HG02642 (cell line): ENCODE data around the gene CTTN.
"Not testable (repeated sequence)": the region's sequence is repeated elsewhere in the genome, so short reads cannot be mapped to it uniquely, and the experiment has no call there.

Experiments
- ATAC-seq: cut with Tn5 transposase; IDR thresholded peaks from one replicate; pipeline ENCODE4 v1.9.1; 2021; ENCODE audit warnings: mild to moderate bottlenecking; ENCODE audit not compliant: unreplicated experiment, poor library complexity

Gene CTTN

DNA sequence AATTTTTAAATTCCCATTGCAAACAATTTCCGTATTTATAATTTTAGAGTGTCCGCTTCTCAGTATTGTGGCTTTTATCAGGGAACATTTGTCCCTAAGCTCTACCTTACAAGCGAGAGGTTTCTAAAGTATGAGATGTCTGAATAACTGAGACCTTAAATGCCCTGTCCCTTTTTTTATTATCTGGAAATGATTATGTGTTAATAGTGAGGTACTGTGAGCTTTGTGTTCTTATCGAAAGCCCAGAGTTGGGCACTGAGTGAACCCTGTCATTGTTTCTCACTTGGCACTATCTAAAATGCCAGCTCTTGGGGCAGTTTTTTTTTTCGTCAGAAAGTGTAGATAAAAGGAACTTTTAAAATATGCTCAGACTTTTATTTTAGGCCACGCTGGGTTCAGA, 9.5 kb downstream of the CTTN start:
- no peak for ATAC-seq

DNA sequence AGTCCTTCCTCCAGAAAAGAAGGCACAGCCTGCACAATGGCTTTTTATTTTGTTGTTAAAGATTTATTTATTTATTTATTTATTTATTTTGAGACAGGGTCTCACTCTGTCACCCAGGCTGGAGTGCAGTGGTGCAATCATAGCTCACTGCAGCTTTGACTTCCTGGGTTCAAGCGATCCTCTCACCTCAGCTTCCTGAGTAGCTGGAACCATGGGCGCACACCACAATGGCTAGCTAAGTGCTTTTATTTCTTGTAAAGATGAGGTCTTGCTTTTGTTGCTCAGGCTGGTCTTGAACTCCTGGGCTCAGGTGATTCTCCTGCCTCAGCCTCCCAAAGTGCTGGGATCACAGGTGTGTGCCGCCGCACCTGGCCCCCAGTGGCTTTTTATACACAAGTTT, 10.0 kb downstream of the CTTN start:
- not testable (repeated sequence) for ATAC-seq

DNA sequence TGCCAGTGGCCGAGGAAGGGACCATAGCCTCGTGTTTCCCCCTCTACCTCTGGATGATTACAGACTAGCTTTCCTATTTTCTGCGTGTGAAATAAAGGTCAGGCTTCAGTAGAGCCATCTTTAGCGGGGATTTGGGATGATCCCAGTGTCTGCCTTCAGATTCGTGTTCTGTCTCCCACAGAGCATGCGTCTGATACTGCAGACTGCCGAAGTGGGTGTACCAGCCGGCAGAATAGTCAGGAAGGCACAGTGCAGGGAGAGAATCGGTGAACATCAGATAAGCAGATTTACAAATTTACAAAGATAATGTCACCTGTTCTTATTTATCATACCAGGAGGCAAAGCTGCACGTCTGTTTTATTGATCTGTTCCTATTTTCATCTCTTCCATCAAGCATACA, 11.1 kb downstream of the CTTN start:
- ATAC-seq: no peak

DNA sequence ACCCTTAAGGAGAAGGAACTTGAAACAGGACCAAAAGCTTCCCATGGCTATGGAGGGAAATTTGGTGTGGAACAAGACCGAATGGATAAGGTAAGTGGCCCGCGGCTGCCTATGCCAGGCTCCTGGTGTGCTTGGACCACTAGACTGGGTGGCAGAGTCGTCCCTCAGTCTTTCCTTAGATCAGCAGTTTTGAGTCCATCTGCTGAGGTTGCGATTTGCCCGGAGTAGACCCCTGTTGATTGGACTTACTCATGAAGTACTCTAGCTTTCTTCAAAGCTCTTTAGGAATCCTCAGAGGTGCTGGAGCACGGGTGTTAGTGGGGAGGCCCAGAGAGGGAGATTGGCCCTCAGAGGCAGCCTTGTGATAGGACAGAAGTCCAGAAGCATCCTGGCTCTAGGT, 11.5 kb downstream of the CTTN start:
- no peak for ATAC-seq

DNA sequence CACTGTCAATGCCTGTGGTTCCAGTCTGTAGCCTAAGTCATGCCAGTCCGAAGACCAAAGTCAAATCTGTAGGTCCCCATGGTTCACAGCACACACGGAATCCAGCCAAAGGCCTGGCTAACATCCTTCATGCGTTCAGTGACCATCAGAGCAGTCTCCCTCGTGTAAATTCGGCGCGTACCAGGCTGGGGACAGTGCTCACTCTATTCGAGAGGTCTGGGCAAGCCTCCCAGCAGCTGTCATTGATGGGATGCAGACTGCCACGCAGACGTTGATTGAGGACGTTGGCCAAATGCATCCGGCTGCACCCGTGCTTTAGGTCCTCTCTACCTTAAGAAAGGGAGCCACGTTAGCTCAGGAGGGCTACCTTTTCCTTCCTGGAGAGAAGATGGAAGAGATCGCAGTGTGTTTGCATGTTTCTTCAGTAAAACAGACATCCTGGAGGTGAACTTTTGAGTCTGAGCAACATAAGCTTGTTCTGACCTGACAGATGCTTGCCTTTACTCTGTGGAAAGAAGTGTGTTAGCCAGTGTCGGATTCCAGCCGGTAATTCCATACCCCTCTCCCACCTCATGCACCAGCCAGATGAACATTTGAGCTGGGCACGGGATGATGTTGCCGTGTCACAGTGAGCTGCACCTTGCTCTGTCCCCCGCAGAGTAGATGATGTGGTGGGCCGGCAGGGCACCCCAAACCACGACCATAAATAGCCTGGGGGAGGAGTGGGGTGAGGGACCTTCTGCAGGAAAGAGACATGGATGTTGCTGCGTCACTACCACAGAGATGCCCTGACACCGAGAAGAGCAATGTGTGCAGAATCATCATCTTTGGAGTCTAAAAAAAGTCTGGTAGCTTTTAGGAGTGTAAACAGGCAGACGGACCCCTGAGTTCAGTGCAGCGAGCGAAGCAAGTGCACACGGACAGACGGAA, 12.2 kb downstream of the CTTN start:
- no peak for ATAC-seq

DNA sequence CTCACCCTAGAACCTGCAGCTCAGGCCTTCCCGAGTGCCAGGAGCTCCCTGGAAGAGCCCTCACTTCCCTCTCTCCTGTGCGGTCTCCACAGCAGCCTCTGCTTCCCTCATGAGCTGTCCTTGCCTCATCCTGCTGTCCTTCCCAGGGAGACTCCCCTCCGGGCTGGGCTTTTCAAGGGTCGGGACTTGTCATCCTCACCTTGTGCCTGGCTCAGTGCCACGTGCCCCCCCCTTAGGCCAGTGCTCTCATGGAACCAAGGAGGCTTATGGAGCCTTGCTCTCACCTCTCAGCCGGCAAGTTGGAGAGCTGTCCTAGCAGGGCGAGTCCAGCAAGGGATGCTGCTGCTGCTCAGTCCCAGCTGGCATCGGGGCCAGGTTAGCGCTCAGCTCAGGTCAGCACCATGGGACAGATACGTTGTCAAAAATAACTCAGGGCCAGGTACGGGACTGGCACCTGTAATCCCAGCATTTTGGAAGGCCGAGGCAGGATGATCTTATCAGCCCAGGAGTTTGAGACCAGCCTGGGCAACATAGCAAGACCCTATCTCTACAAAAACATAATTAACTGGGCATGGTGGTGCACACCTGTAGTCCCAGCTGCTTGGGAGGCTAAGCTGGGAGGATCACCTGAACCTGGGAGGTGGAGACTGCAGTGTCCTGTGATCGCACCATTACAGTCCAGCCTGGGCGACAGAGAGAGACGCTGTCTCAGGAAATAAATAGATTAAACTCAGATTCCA, 13.6 kb downstream of the CTTN start:
- ATAC-seq: no peak

DNA sequence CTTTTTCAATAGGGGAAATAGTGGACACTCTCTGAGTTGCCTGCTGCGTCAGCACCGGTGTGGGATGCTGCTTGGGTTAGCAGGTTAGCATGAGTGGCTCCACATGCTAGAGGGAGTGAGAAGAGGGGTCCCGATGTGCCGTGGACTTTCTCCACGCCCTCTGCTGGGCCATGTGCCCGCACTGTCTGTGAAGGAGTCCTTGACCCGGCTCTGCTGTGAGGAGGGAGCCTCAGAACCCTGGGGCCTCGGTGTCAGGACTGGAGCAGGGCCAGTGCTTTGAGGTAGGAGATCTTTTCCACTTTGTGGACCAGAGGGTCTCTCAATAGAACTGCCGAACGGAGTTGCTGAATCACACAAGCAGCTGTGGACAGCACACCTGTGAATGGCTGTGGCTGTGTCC, 14.8 kb downstream of the CTTN start:
- ATAC-seq: no peak

DNA sequence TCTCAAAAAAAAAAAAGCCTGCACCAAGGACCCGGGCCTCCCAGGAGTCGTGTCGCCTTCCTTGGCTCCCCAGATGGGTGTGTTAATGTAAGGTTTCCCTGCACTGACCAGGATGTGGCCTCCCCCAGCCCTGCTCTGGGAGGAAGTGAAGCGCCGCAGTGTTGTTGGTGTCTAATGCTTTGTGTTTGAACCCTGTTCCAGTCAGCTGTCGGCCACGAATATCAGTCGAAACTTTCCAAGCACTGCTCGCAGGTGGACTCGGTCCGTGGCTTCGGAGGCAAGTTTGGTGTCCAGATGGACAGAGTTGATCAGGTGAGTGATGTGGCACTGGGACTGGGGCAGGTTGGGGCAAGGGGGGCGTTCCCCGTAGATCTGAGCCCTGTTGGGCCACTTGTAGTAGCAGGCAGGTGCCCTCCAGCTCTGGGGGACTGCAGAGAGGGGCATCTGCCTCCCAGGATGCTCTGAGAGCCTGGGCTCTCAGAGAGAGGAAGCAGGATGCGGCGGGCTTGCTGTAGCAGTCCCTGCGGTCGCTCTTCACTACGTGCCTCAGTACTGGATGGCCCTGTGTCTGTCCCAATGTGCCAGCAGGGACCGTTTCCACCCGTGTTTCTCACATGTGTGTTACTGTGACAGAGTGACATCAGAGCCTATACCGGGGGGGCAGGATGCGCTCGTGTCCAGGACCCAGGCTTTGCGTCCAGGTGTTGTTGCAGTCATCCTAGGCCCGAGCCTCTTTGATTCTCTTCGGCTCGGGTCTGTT, 16.2 kb downstream of the CTTN start:
- ATAC-seq: no peak

DNA sequence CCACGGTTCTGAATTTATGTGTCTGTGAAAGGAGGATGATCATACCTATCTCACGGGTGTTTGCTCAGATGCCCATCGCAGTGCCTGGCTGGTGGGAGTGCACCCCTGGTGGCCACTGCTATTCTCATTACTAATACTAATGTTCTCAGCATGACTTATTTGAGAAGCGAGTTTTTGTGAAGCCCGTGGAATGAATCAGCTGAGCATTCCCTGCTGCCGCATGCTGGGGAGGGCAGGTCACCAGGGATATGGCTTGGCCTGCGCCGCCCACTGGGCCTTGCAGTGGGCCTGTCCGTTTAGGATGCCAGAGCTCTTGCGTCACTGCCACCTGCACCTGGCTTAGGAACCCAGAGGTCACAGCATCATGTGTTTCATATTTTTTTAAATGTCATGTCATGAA, 16.9 kb downstream of the CTTN start:
- no peak for ATAC-seq

DNA sequence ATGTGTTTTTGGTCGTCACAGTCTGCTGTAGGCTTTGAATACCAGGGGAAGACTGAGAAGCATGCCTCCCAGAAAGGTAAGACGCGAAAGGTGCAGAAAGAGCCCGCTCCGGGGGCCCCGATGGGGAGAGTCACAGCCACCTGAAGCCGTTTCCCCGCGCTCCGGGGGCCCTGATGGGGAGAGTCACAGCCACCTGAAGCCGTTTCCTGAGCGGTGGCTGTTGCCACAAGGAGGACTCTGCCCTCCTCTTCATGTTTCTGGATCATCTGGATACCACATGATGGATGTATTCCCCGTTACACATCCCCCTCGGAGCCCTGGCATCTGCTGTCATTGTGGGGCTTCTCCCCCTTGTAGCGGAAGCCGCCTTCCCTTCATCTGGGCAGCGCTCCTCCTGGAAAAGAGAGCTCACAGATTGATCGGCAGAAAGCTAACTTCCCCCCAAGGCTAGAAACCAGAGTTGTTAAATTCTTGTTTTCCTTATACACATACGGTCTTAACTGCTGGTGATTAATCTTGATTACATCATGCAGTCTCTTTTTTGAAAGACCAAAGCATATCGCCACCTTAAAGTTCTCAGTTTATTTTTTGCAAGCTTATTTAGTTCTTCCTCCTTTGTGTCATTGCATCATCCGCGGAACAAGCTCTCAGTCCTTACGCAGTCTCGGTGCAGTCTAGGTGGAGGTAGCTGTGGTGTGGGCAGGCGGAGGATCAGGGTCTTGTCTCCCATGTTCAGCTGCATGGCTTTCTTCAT, 17.5 kb downstream of the CTTN start:
- ATAC-seq: no peak

DNA sequence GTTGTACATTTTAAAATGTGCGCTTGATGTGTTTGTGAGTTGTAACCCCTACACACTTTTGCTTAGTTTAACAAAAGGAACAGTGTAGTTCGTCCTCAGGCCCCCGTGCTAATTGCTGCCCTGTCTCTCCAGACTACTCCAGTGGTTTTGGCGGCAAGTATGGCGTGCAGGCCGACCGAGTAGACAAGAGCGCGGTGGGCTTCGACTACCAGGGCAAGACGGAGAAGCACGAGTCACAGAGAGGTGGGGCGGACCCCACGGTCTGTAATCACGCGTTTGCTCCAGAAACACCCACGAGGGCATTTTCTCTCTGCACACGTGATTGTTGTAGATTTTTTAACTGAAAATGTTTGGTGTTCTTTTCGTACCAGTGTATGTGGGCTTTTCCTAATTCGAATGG, 18.6 kb downstream of the CTTN start:
- ATAC-seq: no peak

DNA sequence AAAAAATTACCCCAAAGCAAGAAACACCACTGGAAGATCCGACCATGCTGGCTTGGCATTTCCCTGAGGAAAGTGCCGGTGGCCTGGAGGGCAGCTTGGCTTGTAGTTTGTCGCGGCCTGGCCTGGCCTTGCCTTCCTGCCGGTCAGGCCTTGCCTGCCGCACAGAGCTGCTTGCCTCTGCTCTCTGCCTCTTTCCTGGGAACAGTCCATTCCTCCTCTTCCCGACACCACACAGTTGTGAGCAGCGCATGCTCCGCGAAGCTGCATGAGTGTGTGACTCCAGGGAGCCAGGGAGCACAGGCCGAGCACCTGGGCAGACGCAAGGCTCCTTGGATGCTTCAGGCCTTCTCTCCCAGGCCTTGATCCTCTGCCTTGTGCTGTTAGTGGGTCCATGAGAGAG, 19.8 kb downstream of the CTTN start:
- ATAC-seq: no peak

DNA sequence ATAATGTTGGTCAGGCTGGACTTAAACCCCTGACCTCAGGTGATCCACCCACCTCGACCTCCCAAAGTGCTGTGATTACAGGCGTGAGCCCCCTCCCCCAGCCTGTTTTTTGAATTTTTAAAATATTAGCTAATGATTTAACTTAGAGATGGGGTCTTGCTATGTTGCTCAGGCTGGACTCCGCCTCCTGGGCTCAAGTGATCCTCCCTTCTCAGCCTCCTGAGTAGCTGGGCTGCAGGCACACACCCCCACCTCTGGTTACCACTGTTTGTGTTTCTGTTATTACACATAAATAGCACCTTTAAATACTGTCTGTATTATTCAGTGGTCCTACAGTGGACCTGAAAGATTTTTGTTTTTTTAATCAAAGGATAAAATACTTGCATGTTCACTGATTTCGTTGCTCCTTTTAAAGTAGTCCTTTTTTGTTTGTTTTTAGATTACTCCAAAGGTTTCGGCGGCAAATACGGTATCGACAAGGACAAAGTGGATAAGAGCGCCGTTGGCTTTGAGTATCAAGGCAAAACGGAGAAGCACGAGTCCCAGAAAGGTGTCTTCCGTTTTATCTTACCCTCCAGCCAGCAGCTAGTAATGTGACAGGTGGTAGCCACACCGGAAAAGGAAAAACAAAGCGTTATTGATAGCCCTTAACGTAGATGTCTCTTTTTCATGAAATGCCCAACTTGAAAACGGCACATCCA, 21.1 kb downstream of the CTTN start:
- no peak for ATAC-seq

DNA sequence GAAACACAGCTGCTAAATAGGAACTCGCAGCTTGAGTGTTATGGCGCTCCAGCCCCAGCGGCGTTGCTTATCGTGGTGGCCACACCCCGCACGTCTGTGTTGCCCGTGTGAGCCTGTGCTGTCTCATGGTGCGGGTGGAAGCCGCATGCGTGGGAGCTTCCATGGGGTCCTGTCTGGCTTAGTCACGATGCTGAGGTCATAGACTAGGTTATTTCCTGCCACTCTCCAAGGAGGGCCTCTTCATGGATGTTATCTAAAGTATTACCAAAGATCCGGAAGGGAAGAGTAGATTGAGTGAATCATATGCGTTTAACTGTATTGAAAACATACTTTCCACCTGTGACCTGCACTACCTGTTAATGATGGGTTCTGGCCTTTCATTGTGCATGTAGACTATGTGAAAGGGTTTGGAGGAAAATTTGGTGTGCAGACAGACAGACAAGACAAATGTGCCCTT, 21.7 kb downstream of the CTTN start:
- ATAC-seq: no peak

DNA sequence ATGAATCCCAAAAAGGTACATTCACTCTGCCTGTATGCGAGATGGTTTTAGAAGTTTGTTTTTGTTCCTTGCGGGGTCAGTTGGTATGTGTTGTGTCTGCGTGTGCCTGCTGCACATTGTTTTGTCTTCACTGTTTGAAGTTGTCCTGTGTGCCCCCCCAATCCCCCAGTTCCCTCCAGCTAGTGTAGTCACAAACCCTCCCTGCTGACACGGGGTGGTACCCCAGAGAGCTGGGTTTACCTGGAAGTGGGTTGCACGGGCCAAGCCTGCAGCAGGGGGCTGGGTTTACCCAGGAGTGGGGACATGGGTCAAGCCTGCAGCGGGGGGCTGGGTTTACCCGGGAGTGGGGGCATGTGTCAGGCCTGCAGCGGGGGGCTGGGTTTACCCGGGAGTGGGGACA, 22.2 kb downstream of the CTTN start:
- no peak for ATAC-seq

DNA sequence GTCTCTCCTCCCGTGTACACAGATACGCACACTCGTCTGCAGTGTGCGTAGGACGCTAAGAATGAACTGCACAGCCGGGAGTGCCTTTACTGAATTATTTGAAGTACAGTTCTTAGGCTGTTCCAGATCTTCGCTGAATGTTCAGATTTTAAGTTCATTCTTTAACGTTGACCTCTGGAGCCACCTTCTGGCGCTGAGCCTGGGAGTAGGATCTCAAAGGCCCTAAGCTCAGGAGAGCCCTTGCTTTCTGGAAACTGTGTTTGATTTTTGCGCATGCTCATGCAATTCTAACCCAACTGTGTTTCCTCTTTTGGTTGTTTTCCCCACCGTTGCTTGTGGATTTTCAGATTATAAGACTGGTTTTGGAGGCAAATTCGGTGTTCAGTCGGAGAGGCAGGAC, 22.8 kb downstream of the CTTN start:
- ATAC-seq: no peak

DNA sequence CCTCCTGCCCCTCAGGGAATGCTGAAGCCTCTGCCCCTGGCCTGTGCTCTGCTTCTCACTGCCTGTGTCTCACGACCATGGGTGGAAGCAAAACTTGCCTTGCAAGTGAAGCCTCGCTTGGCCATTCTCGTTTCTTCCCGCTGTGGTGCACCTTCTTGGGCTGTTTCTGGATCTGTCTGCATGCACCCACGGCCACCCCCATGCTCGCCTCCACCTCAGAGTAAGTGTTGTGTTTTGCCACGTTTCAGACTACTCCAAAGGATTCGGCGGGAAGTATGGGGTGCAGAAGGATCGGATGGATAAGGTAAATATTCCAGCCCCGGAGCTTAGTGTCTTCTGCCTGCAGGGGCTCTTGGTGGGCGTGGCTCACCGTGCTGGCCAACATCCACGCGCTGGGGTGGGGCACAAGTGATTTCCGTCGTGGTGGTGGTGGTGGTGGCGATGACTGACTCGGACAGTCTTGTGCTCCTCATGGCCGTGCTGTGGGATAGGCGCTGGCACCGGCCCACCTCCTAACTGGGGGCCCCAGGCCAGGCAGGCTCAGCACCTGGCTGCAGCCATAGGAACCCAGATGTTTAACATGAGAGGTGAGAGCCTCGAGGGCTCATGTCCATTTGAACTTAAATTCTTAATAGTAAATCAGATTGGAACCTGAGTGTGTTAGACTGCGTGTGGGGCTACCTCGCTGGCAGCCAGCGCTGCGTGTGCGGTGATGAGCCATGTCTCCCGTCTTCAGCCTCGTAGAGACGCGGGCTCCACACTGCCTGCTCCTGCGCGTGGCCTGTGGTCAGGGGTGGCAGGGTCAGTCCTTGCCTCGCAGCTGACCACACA, 24.6 kb downstream of the CTTN start:
- ATAC-seq: no peak
